Testis (tissue), 3 donors: ENCODE results near the gene FILIP1L. TPM values are rescaled to one million over a fixed set of nuclear protein-coding genes. Genes with fewer than 3 reads are reported as not detected.

Source experiments
- DNase-seq: peaks from one replicate; pipeline ENCODE4 v3.0.0-alpha.2; 2019
- H3K27ac ChIP-seq, 2 donors: fragments of 200-600 bp; sonication (generic); one replicate each; pipeline ENCODE4 v1.5.1; 2019
- H3K27me3 ChIP-seq: fragments of 200-600 bp; sonication (generic); one replicate; pipeline ENCODE4 v1.5.1; 2019
- H3K36me3 ChIP-seq: fragments of 200-600 bp; sonication (generic); one replicate; pipeline ENCODE4 v1.5.1; 2017; ENCODE audit warnings: low read depth; ENCODE audit errors: missing control alignments
- H3K4me1 ChIP-seq: fragments of 200-600 bp; sonication (generic); one replicate; pipeline ENCODE4 v1.5.1; 2019
- H3K4me3 ChIP-seq, 2 donors: fragments of 200-600 bp; sonication (generic); one replicate each; pipeline ENCODE4 v1.5.1; 2017 to 2019
- H3K9me3 ChIP-seq: fragments of 200-600 bp; sonication (generic); one replicate; pipeline ENCODE4 v1.5.1; 2017
- CTCF ChIP-seq, 3 experiments: fragments of 450-650 bp in 2 of 3; fragments of 200-600 bp in 1 of 3; sonication (generic) in 1 of 3; IDR thresholded peaks; one replicate each; pipeline ENCODE4 v1.5.1; 2016 to 2019; ENCODE audit warnings: antibody characterized with exemption in 3 of 3, mild to moderate bottlenecking in 2 of 3, moderate library complexity in 1 of 3
- POLR2A ChIP-seq: fragments of 450-650 bp; IDR thresholded peaks from one replicate; pipeline ENCODE4 v1.6.1; 2017; ENCODE audit warnings: antibody characterized with exemption, mild to moderate bottlenecking, moderate library complexity
- WGBS, 2 donors: methylation state at CpG; one replicate each; pipeline ENCODE4 v1.1.5; 2018; 5-methylcytosine and 5-hydroxymethylcytosine counted together
- intact Hi-C: fragments of 100-400 bp; cut with DNase I; formaldehyde crosslinking; loops from one replicate; pipeline ENCODE4 v1.15.1; 2023; ENCODE audit warnings: low total_unique reads
- polyA plus RNA-seq: library from polyadenylated mRNA; stranded (reverse); fragments of 350-450 nt; fragmentation: Illumina TruSeq; extraction: RNeasy Lipid Tissue Mini Kit (QIAGEN cat#74804); gene quantifications from one replicate; pipeline ENCODE4 v1.2.3, GENCODE V29; 2014; ENCODE audit warnings: low read depth, low replicate concordance; ENCODE audit not compliant: insufficient read depth
- total RNA-seq, 2 donors: library from RNA; depleted of rRNA; stranded (reverse); fragments of >200 nt; gene quantifications; one replicate each; pipeline ENCODE4 v1.2.3, GENCODE V29; 2016

The FILIP1L gene
- total and polyA plus RNA-seq, 3 donors from 2014 or later, result 16.5 to 20.1 (median 16.7) TPM

- DNase-seq, result no peak
- intact Hi-C loops, result loop anchor here (10.0 kb wide), 1 partner anchor 179 kb away; no protein-coding TSS in a partner anchor
- H3K36me3 ChIP-seq, result no peaks in the 10 kb centered on the region
- no peaks in the 10 kb centered on the region for H3K9me3 ChIP-seq
- no peak overlapping the region for H3K4me3 ChIP-seq
- H3K4me1 ChIP-seq, result no peaks in the 10 kb centered on the region
- no peak overlapping the region for H3K27ac ChIP-seq
- TF ChIP-seq CTCF (IDR thresholded peaks at IDR 0.05) (no peak), POLR2A (no peak)
- 77 to 85% methylated on average over 4 of the region's 4 CpGs for WGBS, 2 donors
- no peaks in the 10 kb centered on the region for H3K27me3 ChIP-seq
These were observed 38.2 kb downstream of the FILIP1L start for GRCh38 chr3:100075851-100076730.

DNA sequence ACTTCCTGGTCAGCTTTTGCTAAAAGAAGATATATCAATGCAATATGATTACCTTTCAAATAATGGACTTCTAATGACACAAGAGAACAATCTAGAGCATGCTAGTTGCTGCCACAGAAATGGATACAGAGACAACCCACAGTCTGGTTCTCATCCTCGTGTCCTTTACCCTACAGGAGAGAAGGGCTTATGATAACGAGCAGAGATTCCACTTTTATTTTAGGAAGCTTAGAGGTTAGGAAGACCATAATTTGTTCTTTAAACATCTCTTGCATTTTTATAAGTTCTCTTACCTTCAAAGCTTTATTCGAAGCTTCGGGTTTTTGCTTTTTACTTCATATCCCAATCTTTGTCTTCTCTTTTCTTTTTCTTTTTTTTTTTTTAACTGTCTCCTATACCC lies 39.1 kb downstream of the FILIP1L start:
- WGBS, 2 donors, result 92 to 93% methylated on average over 4 of the region's 4 CpGs
- no peak overlapping the region for H3K27ac ChIP-seq

GRCh38 chr3:100073714-100074307 lies 40.5 kb downstream of the FILIP1L start:
- no peaks in the 10 kb centered on the region for H3K9me3 ChIP-seq
- peak overlapping the region in 1 of 2 donors; percentile 2 for H3K27ac ChIP-seq
- H3K4me3 ChIP-seq, result no peak overlapping the region
- DNase-seq, result no peak
- H3K27me3 ChIP-seq, result no peaks in the 10 kb centered on the region
- no peaks in the 10 kb centered on the region for H3K4me1 ChIP-seq
- intact Hi-C loops, result loop anchor here (10.0 kb wide), 1 partner anchor 181 kb away; no protein-coding TSS in a partner anchor
- WGBS, 2 donors, result 63 to 71% methylated on average over 10 of the region's 10 CpGs
- H3K36me3 ChIP-seq, result no peaks in the 10 kb centered on the region
- no peak for TF ChIP-seq CTCF (IDR thresholded peaks at IDR 0.05)
- no peak for TF ChIP-seq POLR2A

More for the DNA sequence above, 39.1 kb downstream of the FILIP1L start:
- no peaks in the 10 kb centered on the region for H3K27me3 ChIP-seq
- intact Hi-C loops, result loop anchor here (10.0 kb wide), 1 partner anchor 180 kb away; no protein-coding TSS in a partner anchor
- H3K4me3 ChIP-seq, result no peak overlapping the region
- H3K4me1 ChIP-seq, result no peaks in the 10 kb centered on the region
- no peak for TF ChIP-seq CTCF (IDR thresholded peaks at IDR 0.05)
- TF ChIP-seq POLR2A, result no peak
- no peaks in the 10 kb centered on the region for H3K36me3 ChIP-seq
- H3K9me3 ChIP-seq, result no peaks in the 10 kb centered on the region
- no peak for DNase-seq

DNA sequence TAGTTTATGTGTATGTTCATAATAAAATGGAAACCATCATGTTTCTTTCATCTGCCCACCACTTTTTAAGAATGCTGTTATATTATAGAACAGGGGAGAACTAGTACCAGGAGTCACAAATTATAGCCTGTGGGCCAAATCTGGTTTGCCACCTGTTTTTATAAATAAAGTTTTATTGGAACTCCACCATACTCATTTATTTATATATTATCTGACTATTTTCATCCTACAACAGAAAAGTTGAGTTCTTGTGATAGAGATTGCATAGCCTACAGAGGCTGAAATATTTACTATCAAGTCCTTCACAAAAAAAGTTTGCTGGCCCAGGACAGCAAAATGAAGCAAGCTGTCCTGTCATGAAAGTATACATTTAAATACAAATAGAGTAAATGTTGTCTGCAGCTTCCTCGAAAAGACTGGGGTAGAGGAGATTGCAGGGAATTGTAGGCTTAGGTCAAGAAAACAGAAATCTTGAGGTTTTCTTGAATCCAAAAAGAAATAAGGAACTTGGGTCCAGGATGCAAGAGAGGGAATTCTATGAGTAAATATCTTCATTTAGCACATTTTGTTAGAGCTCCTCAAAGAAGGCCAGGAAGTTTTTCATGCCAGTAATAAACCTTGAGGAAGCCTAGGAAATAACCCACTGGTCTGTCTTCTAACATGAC lies 41.1 kb downstream of the FILIP1L start:
- DNase-seq, result no peak

More for the DNA sequence above, 41.1 kb downstream of the FILIP1L start:
- WGBS, 2 donors, result 79 to 81% methylated on average over 1 of the region's 1 CpG
- no peak for TF ChIP-seq CTCF (IDR thresholded peaks at IDR 0.05)
- Histone ChIP-seq H3K27me3 (no peaks in the 10 kb centered on the region), H3K27ac (peak overlapping the region in 1 of 2 donors; percentile 2), H3K4me3 (no peak overlapping the region), H3K36me3 (no peaks in the 10 kb centered on the region), H3K9me3 (no peaks in the 10 kb centered on the region), H3K4me1 (no peaks in the 10 kb centered on the region)
- intact Hi-C loops, result loop anchor here (10.0 kb wide), 1 partner anchor 182 kb away; no protein-coding TSS in a partner anchor
